Activated naive CD4-positive, alpha-beta T cell (primary cell): ENCODE data around the gene ARSG.
"Not testable (repeated sequence)": the region's sequence is repeated elsewhere in the genome, so short reads cannot be mapped to it uniquely, and the experiment has no call there.

ENCODE experiments used
- DNase-seq, 4 experiments: peaks; one replicate each; lab custom pipeline; 2025; lab: John Stamatoyannopoulos, UW

The ARSG gene

DNA sequence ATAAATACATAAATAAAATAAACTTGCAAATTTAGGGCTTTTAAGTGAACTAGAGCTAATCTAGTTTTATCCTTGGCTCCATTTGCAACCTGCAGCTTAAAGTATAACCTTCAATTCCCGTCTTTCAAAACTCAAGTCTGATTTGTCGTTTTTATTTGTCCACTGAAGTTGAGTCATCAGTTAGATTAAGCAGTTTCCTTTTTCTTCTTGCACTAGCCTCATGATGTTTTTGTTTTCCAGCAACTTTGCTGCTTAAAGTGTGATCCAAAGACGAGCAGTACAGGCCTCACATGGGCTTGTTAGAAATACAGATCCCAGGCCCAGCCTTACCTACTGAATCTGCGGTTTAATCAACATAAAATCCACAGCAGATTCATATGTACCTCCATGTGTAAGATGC is 13.8 kb downstream of the ARSG start:
- DNase-seq = no peak

DNA sequence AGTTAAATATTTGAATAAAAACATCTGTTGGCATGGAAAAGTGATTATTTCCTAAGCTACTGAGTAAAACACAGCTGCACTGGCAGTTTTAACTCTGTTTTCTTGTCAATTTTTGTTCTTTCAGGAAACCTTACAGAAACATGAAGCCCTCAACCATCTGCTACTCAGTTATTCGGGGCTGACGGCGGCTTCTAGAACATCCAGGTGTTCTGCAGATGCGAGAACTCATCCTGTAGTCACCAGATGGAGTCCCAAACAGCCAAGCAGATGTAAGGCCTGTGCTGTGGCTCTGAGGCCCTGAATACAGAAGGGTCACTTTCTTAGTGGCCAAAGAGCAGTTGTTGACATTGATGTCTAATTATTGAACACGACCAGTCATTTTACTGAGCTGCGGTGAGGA is 15.5 kb downstream of the ARSG start:
- no peak for DNase-seq

DNA sequence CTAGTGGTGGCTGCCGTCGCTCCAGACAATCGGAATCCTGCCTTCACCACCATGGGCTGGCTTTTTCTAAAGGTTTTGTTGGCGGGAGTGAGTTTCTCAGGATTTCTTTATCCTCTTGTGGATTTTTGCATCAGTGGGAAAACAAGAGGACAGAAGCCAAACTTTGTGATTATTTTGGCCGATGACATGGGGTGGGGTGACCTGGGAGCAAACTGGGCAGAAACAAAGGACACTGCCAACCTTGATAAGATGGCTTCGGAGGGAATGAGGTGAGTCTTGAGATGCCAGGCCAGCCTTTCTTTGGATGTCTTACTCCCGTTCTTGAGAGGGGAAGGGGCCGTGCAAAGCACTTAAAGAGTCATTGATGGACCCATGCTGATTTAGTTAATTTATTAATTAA is 16.1 kb downstream of the ARSG start:
- no peak for DNase-seq

DNA sequence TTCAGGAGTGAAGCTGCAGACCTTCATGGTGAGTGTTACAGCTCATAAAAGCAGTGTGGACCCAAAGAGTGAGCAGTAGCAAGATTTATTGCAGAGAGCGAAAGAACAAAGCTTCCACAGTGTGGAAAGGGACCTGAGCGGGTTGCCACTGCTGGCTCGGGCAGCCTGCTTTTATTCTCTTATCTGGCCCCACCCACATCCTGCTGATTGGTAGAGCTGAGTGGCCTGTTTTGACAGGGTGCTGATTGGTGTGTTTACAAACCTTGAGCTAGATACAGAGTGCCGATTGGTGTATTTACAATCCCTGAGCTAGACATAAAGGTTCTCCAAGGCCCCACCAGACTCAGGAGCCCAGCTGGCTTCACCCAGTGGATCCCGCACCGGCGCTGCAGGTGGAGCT is 17.2 kb downstream of the ARSG start:
- DNase-seq = not testable (repeated sequence)

DNA sequence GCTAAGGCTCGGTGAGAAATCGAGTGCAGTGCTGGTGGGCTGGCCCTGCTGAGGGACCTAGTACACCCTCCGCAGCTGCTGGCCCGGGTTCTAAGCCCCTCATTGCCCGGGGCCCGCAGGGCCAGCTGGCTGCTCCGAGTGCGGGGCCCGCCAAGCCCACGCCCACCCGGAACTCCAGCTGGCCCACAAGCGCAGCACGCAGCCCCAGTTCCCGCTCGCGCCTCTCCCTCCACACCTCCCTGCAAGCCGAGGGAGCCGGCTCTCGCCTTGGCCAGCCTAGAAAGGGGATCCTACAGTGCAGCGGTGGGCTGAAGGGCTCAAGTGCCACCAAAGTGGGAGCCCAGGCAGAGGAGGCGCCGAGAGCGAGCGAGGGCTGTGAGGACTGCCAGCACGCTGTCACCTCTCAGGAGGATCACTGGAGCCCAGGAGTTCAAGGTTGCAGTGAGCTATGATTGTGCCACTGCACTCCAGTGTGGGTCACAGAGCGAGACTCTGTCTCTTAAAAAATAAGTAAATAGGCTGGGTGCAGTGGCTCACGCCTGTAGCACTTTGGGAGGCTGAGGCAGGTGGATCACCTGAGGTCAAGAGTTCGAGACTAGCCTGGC is 17.9 kb downstream of the ARSG start:
- DNase-seq = not testable (repeated sequence)

DNA sequence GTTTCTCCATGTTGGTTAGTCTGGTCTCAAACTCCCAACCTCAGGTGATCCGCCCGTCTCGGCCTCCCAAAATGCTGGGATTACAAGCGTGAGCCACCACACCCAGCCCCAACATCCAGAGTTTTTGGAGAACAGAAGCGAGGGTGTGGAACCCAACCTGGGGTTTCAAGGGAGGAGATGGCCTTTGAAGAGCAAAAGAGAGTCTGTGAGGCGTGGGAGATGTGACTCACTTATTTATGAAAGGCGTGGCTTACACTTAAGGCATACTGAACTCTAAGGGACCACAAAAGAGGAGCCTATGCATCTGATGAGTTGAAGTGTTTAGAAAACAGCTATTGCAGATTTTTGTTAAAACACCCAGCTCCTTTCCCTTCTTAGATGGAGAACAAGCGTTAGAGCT is 18.9 kb downstream of the ARSG start:
- no peak for DNase-seq

DNA sequence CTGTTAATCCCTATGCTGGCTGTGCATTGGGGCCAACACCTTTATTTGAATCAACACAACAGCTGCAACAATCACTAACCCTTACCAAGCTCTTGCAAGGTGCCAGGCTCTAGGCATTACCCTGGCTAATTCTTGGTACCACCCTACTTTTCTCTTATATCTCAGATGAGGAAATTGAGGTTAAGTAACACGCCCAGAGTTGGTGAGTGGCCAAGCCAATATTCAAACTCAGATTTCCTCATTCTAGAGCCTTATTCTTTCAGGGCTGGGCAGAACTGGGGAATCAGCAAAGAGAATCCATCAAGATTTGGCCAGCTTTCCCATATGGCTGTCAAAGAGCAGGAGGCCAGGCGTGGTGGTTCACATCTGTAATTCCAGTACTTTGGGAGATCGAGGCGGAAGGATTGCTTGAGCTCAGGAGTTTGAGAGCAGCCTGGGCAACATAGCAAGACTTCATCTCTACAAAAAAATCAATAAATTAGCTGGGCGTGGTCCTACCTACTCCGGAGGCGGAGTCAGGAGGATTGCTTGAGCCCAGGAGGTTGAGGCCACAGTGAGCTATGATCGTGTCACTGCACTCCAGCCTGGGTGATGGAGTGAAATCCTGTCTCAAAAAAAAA is 23.7 kb downstream of the ARSG start:
- no peak for DNase-seq

DNA sequence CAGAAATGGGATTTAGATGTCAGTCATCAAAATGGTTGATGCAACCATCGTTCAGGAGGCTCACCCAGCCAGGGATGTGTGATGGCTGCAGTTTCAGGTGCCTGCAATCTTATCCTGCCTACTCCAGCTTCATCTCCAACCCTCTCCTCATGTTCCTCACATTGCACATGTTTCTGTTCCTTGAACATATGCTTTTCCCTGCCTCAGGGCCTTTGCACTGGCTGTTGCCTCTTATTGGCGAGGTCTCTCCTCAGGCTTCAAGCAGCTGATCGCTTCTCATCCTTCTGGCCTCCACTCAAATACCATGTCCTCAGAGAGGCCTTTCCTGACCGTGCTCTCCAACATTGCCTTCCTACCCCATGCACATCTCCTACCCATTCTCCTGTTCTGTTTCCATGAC is 24.6 kb downstream of the ARSG start:
- no peak for DNase-seq

DNA sequence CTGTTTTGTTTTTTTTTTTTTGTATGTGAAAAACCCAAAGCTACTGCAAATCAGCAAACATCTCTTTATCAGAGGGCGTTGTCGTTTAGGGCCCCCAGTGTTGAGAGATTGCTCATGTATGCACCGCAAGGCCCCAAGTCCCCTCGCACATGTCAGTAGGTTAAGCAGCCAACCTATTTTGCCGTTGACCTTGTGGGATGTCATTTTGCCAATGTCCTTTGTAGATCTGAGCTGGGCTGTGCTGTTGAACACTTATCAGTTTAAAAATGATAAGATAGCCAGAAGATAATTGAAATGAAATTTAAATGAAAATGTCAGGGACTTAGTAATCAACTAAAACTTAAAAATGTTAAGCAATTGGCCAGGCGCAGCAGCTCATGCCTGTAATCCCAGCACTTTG is 26.2 kb downstream of the ARSG start:
- DNase-seq = no peak

DNA sequence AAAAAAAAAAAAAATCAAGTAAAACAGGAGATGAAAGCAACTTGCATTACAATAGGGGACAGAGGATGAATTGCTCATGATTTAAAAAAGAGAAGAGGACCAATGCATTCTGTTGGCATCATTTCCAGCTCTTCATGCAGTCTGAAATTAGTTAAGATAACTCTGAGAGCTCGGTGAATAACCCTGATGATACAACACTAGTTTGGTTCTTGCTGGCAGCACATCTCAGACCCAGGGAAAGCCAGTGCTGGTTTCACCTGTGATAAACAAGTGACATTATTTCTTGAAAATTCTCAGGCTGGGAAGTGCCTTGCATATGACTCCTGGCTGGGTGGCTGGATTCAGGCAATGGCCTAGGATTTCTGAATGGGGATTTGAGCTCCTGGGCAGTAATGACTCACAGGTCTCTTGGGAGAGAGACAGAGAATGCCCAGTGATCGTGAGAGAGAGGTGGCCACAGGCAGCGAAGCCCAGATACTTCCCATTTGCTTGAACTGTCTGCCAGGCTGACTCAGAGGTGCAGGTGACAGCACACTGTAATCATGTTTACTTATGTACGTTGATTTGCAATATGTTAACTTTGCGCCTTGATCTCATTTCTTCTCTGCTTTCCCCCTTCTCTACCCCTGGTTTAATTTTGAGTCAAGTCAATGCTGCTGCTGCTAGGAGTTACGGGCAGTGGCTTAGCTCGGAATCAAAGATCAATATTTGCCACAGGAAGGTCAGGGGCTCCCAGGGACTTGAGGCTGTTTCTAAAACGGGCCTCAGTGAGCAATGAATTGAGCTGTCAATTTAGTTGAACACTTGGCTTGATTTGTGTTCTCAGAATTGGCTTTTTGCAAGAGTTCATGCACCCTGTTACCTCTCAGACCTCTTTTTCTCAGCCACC is 27.1 kb downstream of the ARSG start:
- DNase-seq = no peak

DNA sequence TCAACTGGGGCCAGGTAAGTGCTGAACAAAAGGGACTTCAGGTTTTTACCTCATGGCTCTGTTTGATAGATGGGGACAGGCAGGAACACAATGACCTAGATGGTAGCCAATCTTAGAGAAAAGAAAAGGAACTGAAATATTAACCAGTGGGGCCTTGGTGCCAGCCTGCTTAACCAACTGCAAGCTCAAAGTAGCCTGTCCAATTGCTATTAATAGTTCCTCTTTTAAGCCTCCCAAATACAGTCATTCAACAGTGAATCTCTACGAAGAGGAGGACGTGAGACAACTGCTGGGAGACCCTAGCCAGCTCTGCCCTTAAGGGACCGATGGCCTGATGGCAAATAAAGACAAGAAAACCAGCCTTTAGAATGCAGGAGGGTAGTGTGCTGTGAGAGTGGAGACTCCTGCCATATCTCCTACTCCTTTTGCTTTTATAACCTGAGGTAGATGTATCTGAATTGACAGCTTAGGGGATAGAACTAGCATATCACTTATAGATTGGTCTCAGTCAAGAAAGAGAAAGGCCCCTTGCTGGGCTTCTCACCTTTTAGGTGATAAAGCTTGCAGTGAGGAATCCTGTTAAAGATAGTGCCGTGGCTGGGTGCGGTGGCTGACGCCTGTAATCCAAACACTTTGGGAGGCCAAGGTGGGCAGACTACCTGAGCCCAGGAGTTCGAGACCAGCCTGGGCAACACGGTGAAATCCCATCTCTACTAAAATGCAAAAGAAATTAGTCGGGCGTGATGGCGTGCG is 28.3 kb downstream of the ARSG start:
- DNase-seq = no peak

DNA sequence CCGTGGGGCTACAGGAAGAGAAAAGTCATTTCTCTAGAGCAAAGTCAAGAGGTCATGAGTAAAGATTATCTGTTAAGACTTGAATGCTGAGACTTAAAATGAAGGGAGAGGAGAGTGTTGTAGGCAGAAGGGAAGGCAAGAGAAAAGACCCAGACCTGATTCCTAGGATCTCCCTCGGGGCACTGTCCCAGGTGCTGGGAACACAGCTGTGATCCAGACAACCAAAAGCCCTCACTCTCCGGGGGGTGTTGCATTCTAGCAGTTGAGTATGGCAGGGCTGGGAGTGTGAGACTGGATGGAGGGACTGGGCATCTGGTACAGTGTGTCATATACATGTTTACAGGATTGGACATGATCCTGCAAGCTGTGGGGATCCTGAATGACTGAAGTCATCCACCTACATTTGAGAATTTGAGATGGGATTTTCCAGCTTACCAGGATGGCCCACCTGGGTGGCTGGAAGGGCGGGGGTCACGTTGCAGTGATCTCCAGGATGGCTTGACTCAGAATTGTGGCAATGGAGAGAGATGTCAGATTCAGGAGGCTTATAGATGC is 29.1 kb downstream of the ARSG start:
- DNase-seq = no peak

DNA sequence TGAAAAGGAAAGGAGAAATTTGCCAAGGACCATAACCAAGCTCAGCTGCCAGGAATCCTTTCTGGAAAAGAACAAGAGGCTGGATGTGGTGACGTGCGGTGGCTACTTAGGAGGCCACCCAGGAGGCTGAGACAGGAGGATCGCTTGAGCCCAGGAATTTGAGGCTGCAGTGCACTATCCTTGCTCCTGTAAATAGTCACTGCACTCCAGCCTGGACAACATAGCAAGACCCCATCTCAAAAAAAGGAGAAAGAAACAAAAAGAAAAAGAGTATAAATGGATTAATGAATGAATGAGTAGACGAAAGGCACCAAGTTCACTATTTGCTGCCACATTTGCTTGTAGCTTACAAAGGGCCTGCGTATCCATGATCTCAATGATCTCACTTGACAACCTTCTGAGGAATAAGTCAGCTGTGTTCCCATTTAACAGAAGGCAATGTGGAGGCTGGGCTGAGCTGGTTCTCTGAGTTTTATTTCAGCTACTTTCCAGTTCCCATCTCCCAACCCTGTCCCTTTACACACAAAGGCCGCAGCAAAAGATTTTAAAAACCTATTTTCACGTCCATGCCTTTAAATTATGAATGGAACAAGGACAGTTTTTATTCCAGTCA is 29.8 kb downstream of the ARSG start:
- DNase-seq = no peak

DNA sequence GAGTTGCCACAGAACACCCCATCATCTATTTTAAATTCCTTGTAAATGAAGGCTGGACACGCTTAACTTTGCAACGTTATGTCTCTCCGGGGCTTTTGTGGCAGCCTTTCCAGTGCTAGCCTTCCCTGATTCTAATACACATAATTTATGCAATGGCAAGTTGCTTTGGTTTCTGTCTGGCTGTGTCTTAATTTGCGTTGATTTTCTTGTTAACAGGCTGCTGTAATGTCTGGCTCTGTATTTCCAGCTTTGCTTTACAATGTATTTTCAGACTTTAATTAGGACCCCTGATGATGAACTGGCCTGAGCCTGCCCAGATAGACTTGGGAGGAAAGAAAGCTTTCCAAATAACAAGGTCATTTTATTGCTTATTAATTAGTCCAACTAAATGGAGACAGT is 30.3 kb downstream of the ARSG start:
- no peak for DNase-seq

DNA sequence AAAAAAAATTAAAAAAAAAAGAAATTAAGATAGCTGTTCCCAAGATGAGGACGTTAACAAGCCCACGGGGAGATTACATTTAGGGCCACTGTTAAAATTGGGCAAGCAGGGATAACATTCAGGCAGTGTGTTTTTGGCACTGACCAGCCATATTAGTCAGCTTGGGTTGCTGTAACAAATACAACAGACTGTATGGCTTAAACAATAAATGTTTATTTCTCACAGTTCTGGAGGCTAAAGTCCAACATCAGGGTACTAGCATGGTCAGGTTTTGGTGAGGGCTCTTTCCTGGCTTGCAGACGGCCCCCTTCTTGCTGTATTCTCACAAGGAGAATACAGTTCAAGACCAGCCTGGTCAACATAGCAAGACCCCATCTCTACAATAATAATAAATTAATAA is 31.3 kb downstream of the ARSG start:
- no peak for DNase-seq

DNA sequence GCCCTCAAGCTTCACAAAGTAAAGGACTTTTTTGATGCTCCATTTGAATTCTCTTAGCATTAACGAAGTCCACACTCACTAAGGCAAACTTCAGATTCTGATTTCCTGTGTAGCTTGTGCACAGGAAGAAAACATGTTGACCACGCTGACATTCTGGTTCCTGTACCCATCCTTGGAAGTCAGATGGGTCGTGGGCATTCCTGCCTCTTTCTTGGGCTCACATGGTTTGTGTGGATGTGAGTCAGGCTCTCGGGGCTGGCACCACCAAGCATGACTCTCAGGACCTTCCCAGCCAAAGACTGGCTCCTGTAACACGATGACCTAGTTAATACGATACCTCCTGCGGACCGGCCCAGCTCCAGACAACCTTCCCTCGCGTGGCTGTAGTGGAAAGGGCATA is 32.8 kb downstream of the ARSG start:
- DNase-seq = no peak

DNA sequence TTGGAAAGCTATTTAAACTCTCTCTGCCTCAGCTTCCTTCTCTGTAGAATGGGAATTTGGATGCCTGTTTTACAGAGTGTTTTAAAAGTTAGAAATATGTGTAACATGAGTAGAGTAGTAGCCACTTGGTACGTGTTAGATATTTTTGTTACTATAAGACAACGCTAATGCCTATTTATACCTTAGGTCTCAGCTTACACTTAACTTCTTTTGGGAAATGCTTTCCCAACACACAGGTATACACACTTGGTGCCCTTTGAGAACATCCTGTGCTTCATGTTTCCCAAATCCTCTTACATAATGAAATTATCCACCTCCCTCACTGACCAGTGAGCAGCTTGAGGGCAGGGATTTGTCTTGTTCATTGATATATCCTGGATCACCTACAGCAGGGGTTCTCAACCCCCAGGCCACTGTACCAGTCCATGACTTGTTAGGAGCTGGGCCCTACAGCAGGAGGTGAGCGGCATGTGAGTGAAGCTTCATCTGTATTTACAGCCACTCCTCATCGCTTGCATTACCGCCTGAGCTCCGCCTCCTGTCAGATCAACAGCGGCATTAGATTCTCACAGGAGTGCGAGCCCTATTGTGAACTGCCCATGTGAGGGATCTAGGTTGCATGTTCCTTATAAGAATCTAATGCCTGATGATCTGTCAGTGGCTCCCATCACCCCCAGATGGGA is 33.5 kb downstream of the ARSG start:
- DNase-seq = no peak

DNA sequence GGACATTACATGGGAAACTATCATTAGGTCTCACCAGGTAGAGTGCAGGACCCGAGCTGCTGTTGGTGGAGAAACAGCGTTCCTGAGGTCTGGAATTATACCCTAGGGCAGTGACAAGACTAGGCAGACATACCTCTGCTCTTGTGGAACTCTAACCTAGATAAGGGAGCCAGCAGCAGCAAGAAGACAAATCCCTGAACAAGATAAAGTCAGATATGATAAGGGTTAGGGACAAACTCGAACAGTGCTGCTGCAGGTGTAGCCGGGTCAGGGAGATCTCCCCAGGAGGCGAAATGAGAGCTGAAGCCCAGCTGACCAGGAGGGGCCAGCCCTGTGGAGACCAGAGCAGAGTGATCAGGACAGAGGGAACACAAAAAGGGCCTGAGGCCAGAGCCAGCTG is 34.7 kb downstream of the ARSG start:
- DNase-seq = no peak

DNA sequence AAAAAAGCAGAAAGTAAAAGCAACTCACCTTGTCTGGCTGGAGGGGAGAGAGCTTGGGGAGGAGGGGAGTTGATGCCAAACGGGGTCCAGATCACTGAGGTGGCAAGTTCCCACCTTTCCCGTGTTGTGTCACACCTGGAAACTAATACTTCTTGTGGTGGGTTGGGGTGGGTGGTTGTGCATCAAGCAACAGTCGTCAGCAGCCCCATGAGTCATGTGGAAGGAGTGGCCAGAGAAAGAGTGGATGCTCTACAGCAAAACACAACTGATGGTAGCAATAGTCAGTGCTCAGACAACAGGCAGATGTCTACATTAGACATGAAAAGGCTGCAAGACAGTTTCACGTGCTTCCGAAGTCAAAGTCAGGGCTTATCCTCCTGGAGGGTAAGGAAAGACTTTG is 35.4 kb downstream of the ARSG start:
- no peak for DNase-seq

DNA sequence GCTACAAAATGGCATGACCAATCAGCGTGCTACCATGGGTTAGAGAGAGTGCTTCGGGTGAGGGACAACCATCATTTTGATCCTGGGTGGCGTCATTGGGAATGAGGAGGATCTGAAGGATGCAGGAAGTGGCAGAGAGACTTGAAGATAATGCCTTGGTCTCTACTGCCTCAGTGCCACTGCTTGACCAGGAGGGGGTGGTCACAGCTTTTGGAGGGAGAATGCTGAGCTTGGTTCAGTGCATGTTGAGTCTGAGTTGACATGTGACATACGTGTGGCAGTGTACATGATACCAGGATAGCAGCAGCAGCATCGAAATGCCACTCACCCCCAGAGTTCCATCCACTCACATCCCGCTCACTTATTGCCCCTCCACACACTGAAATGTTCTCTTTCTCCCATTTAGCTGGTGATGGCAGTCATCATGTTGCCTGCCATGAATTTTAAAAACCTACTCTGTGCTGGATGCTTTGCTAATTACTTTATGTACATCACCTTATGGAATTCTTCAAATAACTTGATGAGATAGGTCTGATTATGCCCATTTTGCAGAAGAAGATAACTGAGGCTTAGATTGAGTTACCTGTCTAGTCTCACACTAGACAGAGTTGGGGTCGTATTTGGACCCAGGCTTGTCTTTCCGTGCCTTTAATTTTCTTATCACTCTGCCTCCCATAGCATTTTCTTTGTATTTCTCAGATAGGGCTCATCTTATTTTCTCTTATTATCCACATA is 36.7 kb downstream of the ARSG start:
- no peak for DNase-seq

DNA sequence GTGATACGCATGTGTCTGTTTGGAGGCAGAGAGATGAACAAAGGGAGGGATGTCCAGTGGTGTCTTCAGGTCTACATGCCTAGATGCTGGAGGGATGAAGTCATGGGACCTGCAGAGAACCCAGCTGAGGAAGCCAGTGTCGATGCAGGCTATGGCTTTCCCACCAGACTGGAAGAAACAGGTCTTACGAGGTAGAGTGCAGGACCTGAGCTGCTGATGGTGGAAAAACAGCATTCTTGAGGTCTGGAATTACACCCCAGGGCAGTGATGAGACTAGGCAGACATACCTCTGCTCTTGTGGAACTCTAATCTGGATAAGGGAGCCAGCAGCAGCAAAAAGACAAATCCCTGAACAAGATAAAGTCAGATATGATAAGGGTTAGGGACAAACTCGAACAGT is 37.4 kb downstream of the ARSG start:
- DNase-seq = no peak
